H1 (cell line): Measurements from ENCODE around the gene PHOSPHO1. TPM values are rescaled to one million over a fixed set of nuclear protein-coding genes. Genes with fewer than 3 reads are reported as not detected.

Source experiments
- CTCF ChIA-PET: fragments of 300-600 bp; sonication (Branson Sonifier 250); formaldehyde crosslinking; loops from one replicate; lab custom pipeline; 2021; ENCODE audit not compliant: partially characterized antibody; lab: Charles Lee
- POLR2A ChIA-PET: fragments of 300-600 bp; sonication (Branson Sonifier 250); formaldehyde crosslinking; loops from one replicate; lab custom pipeline; 2021; ENCODE audit warnings: inconsistent platforms; ENCODE audit not compliant: partially characterized antibody; lab: Charles Lee
- DNase-seq, 2 experiments: peaks; one replicate each; pipeline versions ENCODE4 v3.0.0 to v3.0.0-alpha.2; 2010 to 2022; ENCODE audit warnings: low spot score in 2 of 2, low read depth in 1 of 2, mixed read lengths in 1 of 2
- FAIRE-seq: peaks from 2 replicates; lab custom pipeline; 2011; peaks lifted over from hg19 to GRCh38; lab: Jason Lieb, UNC
- H2AFZ ChIP-seq: 2 replicates; pipeline ENCODE4 v1.8.1; 2012; ENCODE audit warnings: low read length, inconsistent platforms
- H2AK5ac ChIP-seq: 2 replicates; pipeline ENCODE4 v1.6.1; 2013; ENCODE audit warnings: low read depth, low read length
- H2BK120ac ChIP-seq: replicated peaks from 2 replicates; pipeline ENCODE3; 2013; ENCODE audit warnings: low read depth, low read length, inconsistent platforms
- H2BK12ac ChIP-seq: 2 replicates; pipeline ENCODE4 v1.6.1; 2013; ENCODE audit warnings: low read depth, low read length
- H2BK15ac ChIP-seq: 2 replicates; pipeline ENCODE4 v1.6.1; 2013; ENCODE audit warnings: low read length
- H2BK20ac ChIP-seq: 2 replicates; pipeline ENCODE4 v1.6.1; 2013; ENCODE audit warnings: low read length
- H2BK5ac ChIP-seq: 2 replicates; pipeline ENCODE4 v1.6.1; 2013; ENCODE audit warnings: low read depth, low read length
- H3K14ac ChIP-seq: 2 replicates; pipeline ENCODE4 v1.6.1; 2013; ENCODE audit warnings: inconsistent platforms; ENCODE audit not compliant: insufficient read length
- H3K18ac ChIP-seq: 2 replicates; pipeline ENCODE4 v1.6.1; 2013; ENCODE audit warnings: low read length; ENCODE audit errors: extremely low read depth
- H3K23ac ChIP-seq: 2 replicates; pipeline ENCODE4 v1.6.1; 2013; ENCODE audit warnings: inconsistent platforms; ENCODE audit not compliant: insufficient read length
- H3K23me2 ChIP-seq: 2 replicates; pipeline ENCODE4 v1.6.1; 2013; ENCODE audit warnings: low read depth, low read length
- H3K27ac ChIP-seq: 2 replicates; pipeline ENCODE4 v1.6.1; 2011; ENCODE audit warnings: low read depth, low read length, inconsistent platforms
- H3K27me3 ChIP-seq, 4 experiments: replicated peaks in 1 of 4; 1 replicate in 1 of 4; 2 replicates in 3 of 4; pipeline versions ENCODE4 v1.6.1 to v1.8.1; 2011 to 2013; ENCODE audit warnings: low read length in 3 of 4, mild to moderate bottlenecking in 3 of 4, inconsistent platforms in 2 of 4, mixed read lengths in 2 of 4, moderate library complexity in 1 of 4; ENCODE audit not compliant: control insufficient read depth in 3 of 4, insufficient read depth in 3 of 4; ENCODE audit errors: extremely low read depth in 1 of 4
- H3K36me3 ChIP-seq, 4 experiments: 2 replicates each; pipeline versions ENCODE4 v1.6.1 to v1.8.1; 2011 to 2013; ENCODE audit warnings: mild to moderate bottlenecking in 4 of 4, low read length in 3 of 4, moderate library complexity in 2 of 4, control low read depth in 1 of 4, inconsistent platforms in 1 of 4; ENCODE audit not compliant: insufficient read depth in 4 of 4, control insufficient read depth in 2 of 4
- H3K4ac ChIP-seq: replicated peaks from 2 replicates; pipeline ENCODE3; 2013; ENCODE audit warnings: low read length, low read depth, mixed read lengths, inconsistent platforms; ENCODE audit not compliant: insufficient read length
- H3K4me1 ChIP-seq, 4 experiments: replicated peaks in 1 of 4; 1 replicate in 1 of 4; 2 replicates in 3 of 4; pipeline versions ENCODE4 v1.6.1 to v1.8.1; 2011 to 2013; ENCODE audit warnings: low read length in 3 of 4, inconsistent platforms in 2 of 4, mixed read lengths in 1 of 4; ENCODE audit not compliant: insufficient read depth in 4 of 4, control insufficient read depth in 3 of 4
- H3K4me2 ChIP-seq, 2 experiments: 2 replicates each; pipeline versions ENCODE4 v1.6.1 to v1.8.1; 2011 to 2013; ENCODE audit warnings: low read depth in 2 of 2, low read length in 2 of 2, control low read depth in 1 of 2, inconsistent platforms in 1 of 2, mild to moderate bottlenecking in 1 of 2; ENCODE audit not compliant: insufficient read depth in 1 of 2
- H3K4me3 ChIP-seq, 4 experiments: fragments of 200-600, 300-600 bp in 1 of 4; sonication (generic), shearing (Covaris generic), sonication (Bioruptor Twin) in 1 of 4; 2 replicates each; pipeline versions ENCODE4 v1.5.1 to v1.8.1; 2011 to 2016; ENCODE audit warnings: low read length in 4 of 4, low read depth in 3 of 4, control low read depth in 2 of 4, inconsistent platforms in 2 of 4, mild to moderate bottlenecking in 2 of 4, mixed read lengths in 1 of 4, moderate library complexity in 1 of 4; ENCODE audit not compliant: insufficient read depth in 2 of 4; ENCODE audit errors: extremely low read depth in 1 of 4
- H3K56ac ChIP-seq: replicated peaks from 2 replicates; pipeline ENCODE3; 2013; ENCODE audit warnings: low read depth, mild to moderate bottlenecking, mixed read lengths, low read length, inconsistent platforms; ENCODE audit not compliant: insufficient read length
- H3K79me1 ChIP-seq: 2 replicates; pipeline ENCODE4 v1.6.1; 2013; ENCODE audit warnings: low read depth, low read length, control low read depth
- H3K79me2 ChIP-seq, 2 experiments: 2 replicates each; pipeline versions ENCODE4 v1.6.1 to v1.8.1; 2012 to 2013; ENCODE audit warnings: low read length in 2 of 2, mild to moderate bottlenecking in 2 of 2, inconsistent platforms in 1 of 2; ENCODE audit not compliant: insufficient read depth in 2 of 2, control insufficient read depth in 1 of 2
- H3K9ac ChIP-seq, 4 experiments: replicated peaks in 1 of 4; 1 replicate in 1 of 4; 2 replicates in 3 of 4; pipeline versions ENCODE4 v1.6.1 to v1.8.1; 2011 to 2013; ENCODE audit warnings: low read depth in 3 of 4, low read length in 3 of 4, control low read depth in 2 of 4, mild to moderate bottlenecking in 2 of 4, moderate library complexity in 2 of 4, inconsistent platforms in 1 of 4; ENCODE audit errors: extremely low read depth in 1 of 4
- H3K9me3 ChIP-seq, 2 experiments: 2 replicates each; pipeline versions ENCODE4 v1.6.1 to v1.8.1; 2012 to 2013; ENCODE audit warnings: mild to moderate bottlenecking in 2 of 2, moderate library complexity in 2 of 2, control low read depth in 1 of 2, inconsistent platforms in 1 of 2, low read depth in 1 of 2, low read length in 1 of 2, mixed read lengths in 1 of 2; ENCODE audit not compliant: insufficient read depth in 2 of 2
- H4K20me1 ChIP-seq, 2 experiments: replicated peaks in 1 of 2; 2 replicates each; pipeline versions ENCODE3 to v1.8.1; 2011 to 2013; ENCODE audit warnings: inconsistent platforms in 2 of 2, low read length in 2 of 2, mild to moderate bottlenecking in 1 of 2; ENCODE audit not compliant: insufficient read depth in 2 of 2, control insufficient read depth in 1 of 2
- H4K5ac ChIP-seq: 2 replicates; pipeline ENCODE4 v1.6.1; 2013; ENCODE audit warnings: low read length, low read depth, mixed read lengths, inconsistent platforms; ENCODE audit not compliant: insufficient read length
- H4K8ac ChIP-seq: 2 replicates; pipeline ENCODE4 v1.8.0; 2013; ENCODE audit warnings: mild to moderate bottlenecking, moderate library complexity, low read length, inconsistent platforms; ENCODE audit not compliant: insufficient read depth; ENCODE audit errors: extremely low read depth
- H4K91ac ChIP-seq: replicated peaks from 2 replicates; pipeline ENCODE3; 2013; ENCODE audit warnings: low read length, mixed read lengths, inconsistent platforms; ENCODE audit not compliant: insufficient read length
- ASH2L ChIP-seq: fragments of 200-600, 300-600 bp; sonication (generic); IDR thresholded peaks from one replicate; pipeline ENCODE4 v1.7.1; 2017; ENCODE audit warnings: low read length
- ATF3 ChIP-seq: IDR thresholded peaks from 2 replicates; pipeline ENCODE4 v1.6.1; 2011; ENCODE audit warnings: low read depth, mild to moderate bottlenecking, low read length; ENCODE audit not compliant: insufficient read depth
- CHD2 ChIP-seq: IDR thresholded peaks from 2 replicates; pipeline ENCODE4 v1.6.1; 2012; ENCODE audit warnings: low read length, improper control_type of control experiment
- EZH2 ChIP-seq: fragments of 200-600 bp; sonication (generic); IDR thresholded peaks from 2 replicates; pipeline ENCODE4 v1.7.1; 2012; ENCODE audit warnings: low read depth, mild to moderate bottlenecking, moderate library complexity, low read length, inconsistent platforms; ENCODE audit not compliant: severe bottlenecking
- JUND ChIP-seq: IDR thresholded peaks from 2 replicates; pipeline ENCODE4 v1.6.1; 2011; ENCODE audit warnings: mild to moderate bottlenecking, improper control_type of control experiment, low read length
- NRF1 ChIP-seq: IDR thresholded peaks from 2 replicates; pipeline ENCODE4 v1.6.1; 2011; ENCODE audit warnings: mild to moderate bottlenecking, low read depth, low read length, improper control_type of control experiment
- RFX5 ChIP-seq: IDR thresholded peaks from 2 replicates; pipeline ENCODE4 v1.6.1; 2011; ENCODE audit warnings: low read depth, low read length, improper control_type of control experiment, borderline replicate concordance
- TCF12 ChIP-seq: IDR thresholded peaks from 2 replicates; pipeline ENCODE4 v1.6.1; 2011; ENCODE audit warnings: low read depth, mild to moderate bottlenecking, low read length
- TEAD4 ChIP-seq: IDR thresholded peaks from 2 replicates; pipeline ENCODE4 v1.6.1; 2012; ENCODE audit warnings: low read depth, low read length, inconsistent platforms, mixed read lengths
- WGBS, 2 experiments: shearing (Covaris generic) in 1 of 2; methylation state at CpG; one replicate each; pipeline versions ENCODE4 v1.1.6 to v1.1.7; 2013 to 2015; ENCODE audit warnings: low lambda C conversion rate in 2 of 2, mixed read lengths in 2 of 2, inconsistent platforms in 1 of 2, low coverage in 1 of 2, missing lambda C conversion rate in 1 of 2; ENCODE audit not compliant: insufficient replicate concordance in 2 of 2, insufficient coverage in 1 of 2, insufficient read length in 1 of 2; ENCODE audit errors: extremely low coverage in 1 of 2, missing lambda C conversion rate in 1 of 2; 5-methylcytosine and 5-hydroxymethylcytosine counted together
- polyA plus RNA-seq, 7 experiments: library from polyadenylated mRNA; depleted of rRNA in 3 of 7; stranded (reverse) in 5 of 7; unstranded in 2 of 7; fragments of >200 nt in 5 of 7; fragments of 200-250 nt in 2 of 7; gene quantifications; 1 replicate in 5 of 7; 2 replicates in 1 of 7; 4 replicates in 1 of 7; pipeline versions ENCODE4 v1.2.1 to v1.2.3, GENCODE V29; 2011 to 2013; ENCODE audit warnings: missing spikeins in 2 of 7, mixed read lengths in 2 of 7
- total RNA-seq: library from RNA; stranded (reverse); fragmentation: NEBNext Ultra II Directional; extraction: Animal tissue kit (Norgen Biotek cat#: 25700); gene quantifications from 2 replicates; pipeline ENCODE4 v1.2.1, GENCODE V29; 2021

The PHOSPHO1 gene
- total and polyA plus RNA-seq, 2 of the 8 experiments (the other 6 are each of a cell fraction or from before 2014, with no cell fraction given): 0.34 to 0.45 TPM

- no peak overlapping the region for H3K9ac ChIP-seq
- peaks cover 6 to 35% (median 26%) of the 10 kb centered on the region in 4 experiments; a peak in 6 of 7 replicates for H3K27me3 ChIP-seq
- POLR2A ChIA-PET: no interaction called here
These were observed 942 bp upstream of the PHOSPHO1 start for GRCh38 chr17:49231563-49231894.

More at GRCh38 chr17:49231563-49231894, 942 bp upstream of the PHOSPHO1 start:
- CTCF ChIA-PET: interaction anchor here (1.1 to 6.5 kb wide), 6 partner anchors 9 to 506 kb away, joined by 3 to 38 read pairs (median 5); no protein-coding TSS in a partner anchor
- Histone ChIP-seq H2AFZ (no peak overlapping the region), H3K79me2 (no peaks in the 10 kb centered on the region), H3K4ac (no peak overlapping the region), H3K9me3 (no peaks in the 10 kb centered on the region), H3K14ac (no peak overlapping the region), H3K18ac (no peak overlapping the region), H3K4me3 (peak overlapping the region in 3 of 4 experiments; percentile 69 to 82 (median 71); a peak in 5 of 8 replicates), H2BK5ac (no peak overlapping the region), H2AK5ac (no peak overlapping the region), H3K27ac (no peak overlapping the region), H3K4me2 (peak overlapping the region; percentile 74 to 83; a peak in 3 of 4 replicates), H2BK12ac (no peak overlapping the region), H3K23ac (no peak overlapping the region), H3K56ac (no peak overlapping the region), H3K36me3 (no peaks in the 10 kb centered on the region), H4K20me1 (no peaks in the 10 kb centered on the region), H3K79me1 (no peaks in the 10 kb centered on the region), H3K23me2 (peaks cover 13% of the 10 kb centered on the region), H2BK15ac (no peak overlapping the region), H4K5ac (no peak overlapping the region), H4K8ac (no peak overlapping the region), H2BK120ac (no peak overlapping the region), H2BK20ac (no peak overlapping the region), H4K91ac (no peak overlapping the region), H3K4me1 (peaks cover 0 to 2% (median 0%) of the 10 kb centered on the region in 4 experiments; a peak in 1 of 7 replicates)
- 80% methylated on average over 7 of the region's 7 CpGs; no CpG with 5 or more reads in 1 of the 2 experiments for WGBS, 2 experiments
- DNase-seq (no peak), FAIRE-seq (no peak)
- TF ChIP-seq ATF3: no peak
- no peak for TF ChIP-seq TEAD4
- no peak for TF ChIP-seq CHD2
- no peak for TF ChIP-seq EZH2
- TF ChIP-seq RFX5: no peak
- TF ChIP-seq TCF12: no peak
- TF ChIP-seq ASH2L: no peak
- TF ChIP-seq NRF1: no peak
- TF ChIP-seq JUND: no peak
